ENCODE data around the gene TATDN2.

The TATDN2 gene

GRCh38 chr3:10305331-10305902, 57.2 kb downstream of the TATDN2 start:
- no peak for TF ChIP-seq ZFX (IDR thresholded peaks at IDR 0.05)
- no peak overlapping the region for H3K27ac ChIP-seq

- TF ChIP-seq CTCF (conservative IDR thresholded peaks at IDR 0.05): no peak
- H3K27ac ChIP-seq: no peak overlapping the region
Measured at GRCh38 chr3:10306156-10306555, 57.9 kb downstream of the TATDN2 start.

GRCh38 chr3:10308678-10309077, 60.4 kb downstream of the TATDN2 start:
- no peak overlapping the region for H3K27ac ChIP-seq
- TF ChIP-seq ZFX (IDR thresholded peaks at IDR 0.05) (no peak), CTCF (conservative IDR thresholded peaks at IDR 0.05) (no peak)

GRCh38 chr3:10309736-10310135, 61.5 kb downstream of the TATDN2 start:
- no peak overlapping the region for H3K27ac ChIP-seq
- TF ChIP-seq CTCF (conservative IDR thresholded peaks at IDR 0.05): no peak
- no peak for TF ChIP-seq ZFX (IDR thresholded peaks at IDR 0.05)

- no peak overlapping the region for H3K27ac ChIP-seq
- TF ChIP-seq CTCF (conservative IDR thresholded peaks at IDR 0.05): no peak
- no peak for TF ChIP-seq ZFX (IDR thresholded peaks at IDR 0.05)
Measured at GRCh38 chr3:10310578-10310977, 62.3 kb downstream of the TATDN2 start.

- TF ChIP-seq CTCF (conservative IDR thresholded peaks at IDR 0.05) (no peak), ZFX (IDR thresholded peaks at IDR 0.05) (no peak)
- H3K27ac ChIP-seq: no peak overlapping the region
Measured at GRCh38 chr3:10311710-10312109, 63.5 kb downstream of the TATDN2 start.

GRCh38 chr3:10312391-10312790, 64.1 kb downstream of the TATDN2 start:
- TF ChIP-seq CTCF (conservative IDR thresholded peaks at IDR 0.05): no peak
- no peak for TF ChIP-seq ZFX (IDR thresholded peaks at IDR 0.05)
- H3K27ac ChIP-seq: no peak overlapping the region

- H3K27ac ChIP-seq: no peak overlapping the region
- TF ChIP-seq ZFX (IDR thresholded peaks at IDR 0.05) (no peak), CTCF (conservative IDR thresholded peaks at IDR 0.05) (no peak)
Measured at GRCh38 chr3:10312861-10313260, 64.6 kb downstream of the TATDN2 start.

All from C4-2B (cell line).